Measurements from ENCODE around the gene LIG3.
A peak's percentile ranks its signal among the peaks of the same experiment; 100 is the strongest.
"Not testable (repeated sequence)": the region's sequence is repeated elsewhere in the genome, so short reads cannot be mapped to it uniquely, and the experiment has no call there.

The LIG3 gene

DNA sequence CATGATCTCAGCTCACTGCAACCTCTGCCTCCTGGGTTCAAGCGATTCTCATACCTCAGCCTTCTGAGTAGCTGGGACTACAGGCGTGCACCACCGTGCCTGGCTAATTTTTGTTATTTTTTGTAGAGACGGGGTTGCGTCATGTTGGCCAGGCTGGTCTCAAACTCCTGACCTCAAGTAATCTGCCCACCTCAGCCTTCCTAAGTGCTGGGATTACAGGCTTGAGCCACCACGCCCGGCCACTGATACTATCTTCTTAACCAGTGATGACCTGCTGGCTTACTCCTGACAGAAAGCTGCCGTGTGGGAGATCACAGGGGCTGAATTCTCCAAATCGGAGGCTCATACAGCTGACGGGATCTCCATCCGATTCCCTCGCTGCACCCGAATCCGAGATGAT is 20.7 kb downstream of the LIG3 start:
- DNase-seq: not testable (repeated sequence)

DNA sequence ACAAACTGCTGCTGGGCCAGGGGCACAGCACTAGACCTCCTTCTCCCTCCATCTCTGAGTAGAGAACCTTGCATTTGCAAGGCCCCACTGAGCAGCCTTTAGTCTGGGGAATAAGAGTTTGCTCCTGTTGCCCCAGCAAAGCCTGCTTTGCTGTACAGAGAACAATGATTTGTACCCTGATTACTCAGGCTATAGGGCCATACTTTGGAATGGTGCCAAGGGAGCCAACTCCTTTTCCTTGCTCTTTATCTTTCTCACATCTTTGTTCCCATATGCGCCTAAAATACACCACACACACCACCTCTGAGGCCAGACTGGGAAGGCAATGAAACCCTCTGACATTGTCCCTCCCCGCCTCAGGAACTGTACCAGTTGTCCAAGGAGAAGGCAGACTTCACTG is 21.2 kb downstream of the LIG3 start:
- no peak for DNase-seq

DNA sequence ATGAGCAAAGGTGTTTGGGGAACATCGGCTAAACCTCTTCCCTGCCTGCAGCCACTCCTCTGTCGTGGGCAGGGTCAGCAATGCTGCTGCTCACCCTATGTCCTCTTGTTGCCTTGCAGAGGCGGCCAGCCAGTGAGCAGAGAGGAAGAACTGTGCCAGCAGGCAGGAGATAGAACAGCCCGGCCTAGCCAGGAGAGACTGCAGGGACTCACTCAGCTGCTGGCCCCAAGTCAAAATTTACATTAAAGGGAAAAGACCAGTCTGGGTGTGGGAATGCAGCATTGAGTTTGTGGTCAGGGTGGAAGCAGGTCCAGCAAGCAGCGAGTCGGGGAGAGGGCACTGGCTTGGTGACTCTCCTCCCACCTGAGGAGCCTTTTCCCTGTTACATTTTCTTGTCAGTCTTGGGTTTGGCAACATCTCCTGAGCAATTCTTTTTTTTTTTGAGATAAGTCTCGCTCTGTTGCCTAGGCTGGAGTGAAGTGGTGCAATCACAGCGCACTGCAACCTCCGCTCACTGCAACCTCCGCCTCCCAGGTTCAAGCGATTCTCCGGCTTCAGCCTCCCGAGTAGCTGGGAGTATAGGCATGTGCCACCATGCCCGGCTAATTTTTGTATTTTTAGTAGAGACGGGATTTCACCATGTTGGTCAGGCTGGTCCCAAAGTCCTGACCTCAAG is 22.7 kb downstream of the LIG3 start:
- no peak for DNase-seq

DNA sequence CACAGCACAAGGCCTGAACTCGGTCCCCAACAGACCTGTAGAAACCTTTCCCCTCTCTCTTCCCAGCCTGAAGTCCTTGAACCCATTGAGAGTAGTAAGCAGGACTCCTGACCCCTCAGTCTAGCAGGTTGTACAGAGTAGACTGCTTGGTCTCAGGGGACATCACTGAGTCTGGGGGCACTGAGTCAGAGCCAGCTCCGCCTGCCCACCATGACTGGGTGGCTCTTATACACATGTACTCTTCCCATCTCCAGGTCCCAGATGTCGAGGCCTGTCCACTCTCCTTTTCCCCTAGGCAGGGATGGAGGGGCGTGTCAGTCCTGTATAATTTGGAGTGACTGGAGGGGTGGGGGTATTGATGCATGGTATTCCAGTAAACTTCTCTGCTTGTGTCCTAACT is 23.5 kb downstream of the LIG3 start:
- no peak for DNase-seq

DNA sequence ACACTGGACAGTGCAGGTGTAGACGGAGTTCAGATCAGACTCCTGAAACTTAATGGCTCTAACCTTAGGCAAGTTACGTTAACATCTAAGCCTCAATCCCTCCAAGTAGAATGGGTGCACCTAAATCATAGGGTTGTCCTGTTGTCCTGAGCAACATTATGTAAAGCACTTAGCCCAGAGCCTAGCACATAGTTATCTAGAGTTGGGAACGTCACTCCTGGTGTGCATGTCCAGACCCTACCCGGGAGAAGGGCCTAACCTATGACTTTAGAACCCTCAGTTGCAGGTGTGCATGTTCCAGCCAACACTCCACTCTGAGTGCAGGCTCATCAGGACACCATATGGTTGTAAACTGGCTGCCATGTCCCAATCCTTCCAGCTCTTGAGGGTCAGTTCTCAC is 26.0 kb downstream of the LIG3 start:
- no peak for DNase-seq

DNA sequence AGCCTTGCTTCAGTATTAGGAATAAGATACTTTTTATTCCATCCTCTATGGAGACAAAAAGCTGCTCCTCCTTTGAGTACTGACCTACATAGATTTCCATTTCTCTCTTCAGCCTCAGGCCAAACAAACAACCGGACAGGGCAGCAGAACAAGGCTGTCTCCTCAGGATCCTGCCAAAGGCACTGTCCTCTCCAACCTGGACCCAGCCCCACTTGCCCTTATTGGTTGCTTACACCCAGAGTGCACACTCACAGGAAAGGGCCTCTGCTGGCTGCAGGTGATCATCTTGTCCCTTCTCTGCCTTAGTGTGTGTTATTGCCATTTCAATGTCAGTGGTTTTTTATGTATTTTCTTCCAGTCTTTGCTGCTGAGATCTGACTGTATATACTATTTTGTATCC is 26.6 kb downstream of the LIG3 start:
- no peak for DNase-seq

DNA sequence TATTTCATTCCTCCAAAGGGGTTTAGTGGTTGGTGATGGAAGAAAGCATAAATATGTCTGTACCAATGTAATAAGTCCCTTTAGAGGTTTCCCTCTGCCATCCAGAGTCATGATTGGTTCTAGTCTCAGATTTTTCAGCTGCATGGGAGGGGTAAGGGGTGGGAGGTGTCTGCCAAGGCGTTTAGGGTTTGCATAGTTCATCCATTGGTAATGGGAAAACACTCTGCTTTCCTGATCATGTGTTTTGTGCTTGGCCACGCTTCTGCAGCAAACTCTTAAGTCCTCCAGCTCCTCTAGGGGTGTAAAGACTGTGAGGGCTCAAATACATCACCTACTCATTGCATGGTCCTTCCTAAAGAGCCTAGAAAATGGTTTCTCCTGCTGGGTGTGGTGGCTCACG is 29.8 kb downstream of the LIG3 start:
- DNase-seq: no peak

DNA sequence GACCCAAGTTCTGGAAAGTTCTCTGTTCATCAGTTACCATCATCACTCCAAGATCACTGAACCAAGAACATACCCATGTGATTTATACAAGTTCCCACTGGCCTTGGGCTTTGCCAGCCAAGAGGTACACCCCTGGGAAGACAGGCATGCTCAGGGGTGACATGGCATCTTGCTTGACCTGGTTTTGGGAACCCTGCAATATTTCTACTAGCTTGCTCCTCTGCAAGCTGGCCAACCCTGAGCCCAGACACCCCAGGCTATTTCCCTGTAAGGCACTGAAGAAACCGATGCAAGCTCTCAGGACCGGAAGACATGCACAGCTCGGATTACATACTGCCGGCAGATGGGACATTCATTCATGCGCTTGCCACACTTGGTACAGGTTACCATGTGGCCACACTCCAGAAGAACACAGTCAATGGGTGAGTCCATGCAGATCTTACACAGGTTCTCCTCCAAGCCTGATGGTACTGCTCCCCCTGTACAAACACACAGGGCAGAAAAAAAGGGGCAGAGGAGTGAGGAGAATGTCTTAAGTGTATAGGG is 31.4 kb downstream of the LIG3 start:
- no peak for DNase-seq

DNA sequence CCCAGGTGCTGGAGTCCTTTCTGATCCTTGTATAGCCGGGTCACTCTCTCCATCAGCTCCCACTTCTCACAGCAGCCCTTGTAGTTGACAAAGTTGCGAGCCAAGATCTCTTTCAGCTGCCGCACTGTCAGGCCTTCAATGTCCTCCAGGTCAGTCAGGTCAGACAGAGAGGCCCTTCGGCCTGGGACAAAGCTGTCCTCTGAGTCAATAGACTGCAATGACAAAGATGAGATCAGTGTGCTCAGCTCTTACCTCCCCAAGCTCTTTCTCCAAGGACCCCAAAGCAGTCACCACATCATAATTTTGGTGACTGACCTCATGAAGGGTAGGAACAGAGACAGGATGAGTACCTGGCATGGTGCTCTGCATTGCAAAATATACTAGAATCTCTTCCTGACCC is 36.1 kb downstream of the LIG3 start:
- DNase-seq: no peak

DNA sequence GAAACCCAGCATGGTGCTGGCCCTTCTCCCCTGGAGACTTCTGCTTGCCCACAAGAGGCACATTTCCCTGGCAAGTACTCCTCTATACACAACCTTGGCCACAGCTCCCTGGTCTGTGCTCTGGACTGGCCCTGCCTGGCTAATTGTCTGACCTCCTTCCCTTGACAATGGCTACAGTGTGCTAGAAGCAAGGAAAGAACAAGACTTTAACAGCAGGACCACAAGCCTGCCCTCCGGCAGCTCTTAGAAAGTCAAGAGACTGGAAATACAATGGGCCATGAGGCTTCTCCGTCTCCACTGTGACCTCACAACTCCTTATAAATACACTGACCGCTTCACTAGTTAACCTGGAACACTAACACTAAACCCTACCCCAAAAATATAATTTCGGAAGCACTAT is 36.7 kb downstream of the LIG3 start:
- no peak for DNase-seq

DNA sequence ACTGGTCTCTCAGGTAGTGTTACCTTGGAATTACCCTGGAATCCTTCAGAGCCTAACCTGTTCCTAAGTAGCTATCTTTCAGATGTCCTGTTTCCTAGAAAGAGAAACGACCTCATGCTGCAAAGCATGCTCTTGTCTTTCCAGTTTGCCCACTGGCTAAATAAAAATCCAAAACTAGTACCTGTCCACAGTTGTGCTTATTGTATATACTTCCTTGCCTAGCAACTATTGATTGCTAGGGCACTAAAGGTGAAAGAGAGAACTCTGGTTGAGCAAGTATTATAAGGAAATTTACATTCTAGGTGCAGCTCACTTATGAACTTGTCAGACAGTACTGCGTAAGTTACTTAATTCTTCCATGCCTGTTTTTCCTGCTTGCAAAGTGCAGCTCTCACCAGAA is 38.5 kb downstream of the LIG3 start:
- no peak for DNase-seq

DNA sequence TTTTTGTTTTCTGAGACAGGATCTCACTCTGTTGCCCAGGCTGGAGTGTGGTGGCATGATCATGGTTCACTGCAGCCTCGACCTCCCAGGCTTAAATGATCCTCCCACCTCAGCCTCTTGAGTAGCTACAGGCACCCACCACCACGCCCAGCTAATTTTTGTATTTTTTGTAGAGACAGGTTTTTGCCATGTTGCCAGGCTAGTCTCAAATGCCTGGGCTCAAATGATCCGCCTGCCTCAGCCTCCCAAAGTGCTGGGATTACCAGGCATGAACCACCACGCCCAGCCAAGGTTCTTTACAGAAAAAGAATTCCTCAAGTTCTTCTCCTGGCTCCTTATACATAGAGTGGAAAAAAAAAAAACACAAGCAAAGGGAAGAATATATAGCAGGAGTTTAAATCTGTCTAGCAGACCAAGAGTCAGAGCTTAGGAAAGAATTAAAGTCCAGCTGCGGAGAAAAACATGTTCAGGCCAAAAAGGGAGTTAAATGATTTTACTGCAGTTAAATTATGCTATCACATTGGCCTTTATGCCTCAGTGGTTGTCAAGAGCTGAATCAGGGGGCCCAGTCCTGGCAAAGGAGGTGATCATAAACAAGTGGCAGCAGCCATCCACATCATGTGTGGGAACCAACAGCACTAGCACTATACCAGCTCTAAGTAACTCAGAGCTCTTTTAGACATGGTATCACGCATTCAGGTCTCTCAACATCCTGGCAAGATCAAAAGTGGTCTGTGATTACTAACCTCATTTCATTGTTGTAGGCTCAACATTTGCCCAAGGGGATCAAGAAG is 39.3 kb downstream of the LIG3 start:
- DNase-seq: no peak

DNA sequence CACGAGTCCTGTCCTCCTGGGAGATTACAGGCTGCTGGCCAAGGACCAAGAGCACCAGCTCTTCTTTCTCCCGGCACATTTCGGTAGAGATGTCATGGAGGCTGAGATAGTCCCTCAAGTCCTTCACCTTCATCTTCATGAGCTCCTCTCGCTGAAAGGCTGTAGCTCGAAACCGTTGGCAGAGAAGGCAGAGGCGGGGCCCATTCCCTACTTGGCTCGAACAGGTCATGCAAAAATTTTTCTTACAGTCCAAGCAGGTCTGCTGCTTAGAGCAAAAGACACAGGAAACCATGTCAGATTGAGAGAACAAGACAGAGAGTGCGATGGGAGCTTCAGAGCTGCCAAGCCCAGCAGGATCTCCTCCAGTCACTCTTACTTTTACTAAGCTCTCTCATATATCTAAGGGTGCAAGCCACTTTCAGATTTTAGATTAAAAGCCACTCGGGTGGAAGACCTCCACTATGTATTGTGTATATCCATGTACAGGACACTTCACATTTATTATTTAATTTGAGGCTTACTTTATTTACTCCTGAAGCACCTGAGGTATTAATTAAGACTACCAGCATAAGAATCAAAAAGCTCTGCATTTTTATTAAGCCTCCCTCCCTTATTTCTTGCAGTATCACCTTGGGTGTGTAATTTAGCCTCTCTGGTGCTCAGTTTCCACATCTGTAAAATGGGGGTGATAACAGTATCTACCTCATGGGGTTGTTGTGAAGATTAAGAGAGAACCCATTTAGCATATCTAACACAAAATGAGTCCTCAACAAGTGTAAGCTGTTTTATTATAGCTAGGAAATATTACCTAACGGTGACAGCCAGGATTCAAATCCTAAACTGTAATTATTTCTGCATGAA is 41.4 kb downstream of the LIG3 start:
- no peak for DNase-seq

DNA sequence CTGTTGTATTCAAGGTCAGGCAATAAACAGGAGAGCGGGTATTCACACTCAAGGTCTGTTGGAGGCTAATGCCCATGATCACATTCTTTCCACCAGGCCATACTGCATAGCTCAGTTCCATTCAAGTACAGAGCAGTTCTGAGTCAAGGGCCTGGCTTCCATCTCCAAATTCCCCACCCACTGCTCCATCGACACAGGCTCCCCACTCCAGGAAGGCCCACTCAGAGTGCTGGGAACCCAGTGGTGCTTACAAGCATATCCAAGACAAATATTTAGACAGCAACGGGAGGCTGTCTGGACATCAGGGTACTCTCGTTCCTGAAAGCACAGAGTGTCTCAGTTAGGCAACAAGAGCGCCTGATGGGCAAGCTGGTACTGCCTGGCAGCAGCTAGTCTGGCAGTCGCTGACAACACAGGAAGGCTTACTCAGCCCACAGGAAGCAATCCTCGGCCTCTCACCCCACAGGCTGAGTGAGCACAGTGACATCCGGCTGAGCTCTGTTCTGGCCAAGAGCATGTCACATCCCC is 42.3 kb downstream of the LIG3 start:
- peak; percentile 97 to 98 for DNase-seq

DNA sequence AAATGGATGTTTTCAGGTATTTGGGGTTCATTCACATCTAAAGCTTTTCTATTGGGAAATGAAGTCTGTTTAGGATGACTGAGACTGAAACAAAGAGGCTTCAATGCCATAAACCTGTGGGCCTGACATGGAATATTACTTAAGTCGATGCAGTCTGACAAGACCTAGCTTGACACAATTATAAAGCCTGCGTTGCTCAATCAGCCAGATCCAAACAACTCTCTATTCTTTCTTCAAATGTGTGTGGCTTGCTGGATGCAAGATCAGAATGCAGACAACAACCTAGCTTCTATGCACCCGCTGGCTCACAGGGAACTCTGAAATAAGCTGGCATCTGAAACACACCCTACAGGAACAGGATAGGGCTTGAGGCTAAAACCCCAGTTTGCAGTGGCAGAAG is 43.2 kb downstream of the LIG3 start:
- no peak for DNase-seq

DNA sequence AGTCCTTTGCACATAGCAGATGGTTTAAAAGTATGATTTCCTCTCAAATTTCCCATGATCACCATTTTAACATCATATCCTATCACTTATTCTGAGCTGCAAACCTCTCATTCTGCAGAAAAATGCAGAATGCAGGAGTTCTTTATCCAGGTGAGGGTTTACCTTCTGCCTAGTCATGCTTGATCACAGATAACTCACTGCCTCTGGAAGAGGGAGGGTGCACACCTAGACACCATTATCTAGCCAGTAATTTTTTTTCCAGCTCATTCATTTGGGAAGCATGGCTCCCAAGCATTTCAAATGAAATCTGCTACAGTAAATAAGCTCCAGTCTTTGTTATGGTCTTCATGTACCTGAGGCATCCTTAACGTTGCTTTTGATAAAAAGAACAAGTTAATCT is 45.2 kb downstream of the LIG3 start:
- DNase-seq: no peak

DNA sequence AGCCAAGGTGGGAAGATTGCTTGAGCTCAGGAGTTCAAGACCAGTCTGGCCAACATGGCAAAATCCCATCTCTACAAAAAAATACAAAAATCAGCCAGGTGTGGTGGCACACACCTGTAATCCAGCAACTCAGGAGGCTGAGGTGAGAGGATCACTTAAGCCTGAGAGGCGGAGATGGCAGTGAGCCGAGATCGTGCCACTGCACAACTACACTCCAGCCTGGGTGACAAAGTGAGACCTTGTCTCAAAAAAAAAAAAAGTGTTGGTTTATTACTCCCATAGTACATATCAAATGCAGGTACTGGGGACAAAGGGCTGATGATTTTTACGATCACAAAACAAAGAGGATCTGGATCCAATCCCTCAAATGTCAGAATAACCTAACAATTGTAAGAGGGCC is 47.8 kb downstream of the LIG3 start:
- not testable (repeated sequence) for DNase-seq

DNA sequence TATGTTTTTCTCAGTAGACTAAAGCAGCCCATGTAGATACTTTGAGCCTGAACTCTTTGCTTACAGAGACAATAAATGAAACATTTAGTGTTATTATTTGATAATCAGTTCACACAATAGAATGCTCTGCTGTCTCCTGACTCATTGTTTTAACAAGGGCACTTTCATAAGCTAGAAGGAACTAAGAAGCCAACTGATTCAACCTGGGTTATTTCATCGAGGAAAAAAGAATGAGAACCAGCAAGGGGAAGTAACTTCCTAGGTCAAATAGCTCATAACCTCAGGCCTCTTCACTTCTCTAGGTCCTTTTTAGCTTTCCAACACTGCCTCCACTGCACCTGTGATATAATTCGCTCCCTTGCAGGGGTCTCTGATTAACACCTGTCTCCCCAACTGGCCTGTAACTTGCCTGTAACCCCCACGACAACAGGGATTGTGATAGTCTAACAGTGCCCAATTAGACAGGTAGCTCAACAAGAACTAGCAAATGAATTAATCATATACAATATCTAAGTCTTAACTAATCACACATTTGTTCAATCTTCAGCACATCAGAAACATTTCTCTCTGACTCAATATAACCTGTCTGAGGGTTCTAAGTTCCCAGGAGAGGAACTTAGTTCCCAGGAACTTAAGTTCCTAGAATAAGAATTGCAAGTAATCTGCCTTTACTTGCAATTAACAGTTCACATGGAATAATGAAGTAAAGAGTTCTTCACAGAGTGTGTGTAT is 48.4 kb downstream of the LIG3 start:
- peak; percentile 84 to 90 for DNase-seq

DNA sequence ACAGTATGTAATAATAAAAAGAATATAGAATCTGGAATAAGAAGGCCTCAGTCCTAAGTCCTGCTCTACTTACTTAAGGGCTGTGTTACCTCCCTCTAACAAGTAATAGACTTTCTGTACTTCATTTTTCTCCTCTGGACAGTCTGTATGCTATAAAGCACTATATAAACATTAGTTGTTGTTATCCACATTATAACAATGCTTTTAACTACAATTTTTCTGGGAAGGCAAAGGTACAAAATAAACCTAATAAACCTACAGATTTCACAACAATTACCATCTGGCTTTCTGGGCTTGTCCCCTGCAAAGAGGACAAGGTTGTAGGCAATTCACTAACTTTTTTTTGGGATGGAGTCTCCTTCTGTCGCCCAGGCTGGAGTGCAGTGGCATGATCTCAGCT is 50.5 kb downstream of the LIG3 start:
- DNase-seq: no peak

DNA sequence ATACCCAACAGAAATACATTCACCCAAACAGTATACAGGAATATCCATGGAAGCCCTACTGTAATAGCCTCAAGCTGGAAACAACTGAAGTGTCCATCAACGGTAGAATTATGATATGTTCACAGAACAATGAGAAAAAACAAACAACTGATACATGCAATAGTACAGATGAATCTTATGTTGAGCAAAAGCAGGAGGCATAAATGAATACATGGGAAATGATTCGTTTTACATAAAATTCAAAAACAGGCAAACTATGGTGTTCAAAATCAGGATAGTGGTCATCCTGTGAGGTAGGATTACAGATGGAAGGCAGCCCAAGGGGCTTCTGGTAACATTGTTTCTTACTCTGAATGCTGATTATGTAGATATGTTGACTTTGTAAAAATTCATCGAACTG is 58.1 kb downstream of the LIG3 start:
- no peak for DNase-seq

DNA sequence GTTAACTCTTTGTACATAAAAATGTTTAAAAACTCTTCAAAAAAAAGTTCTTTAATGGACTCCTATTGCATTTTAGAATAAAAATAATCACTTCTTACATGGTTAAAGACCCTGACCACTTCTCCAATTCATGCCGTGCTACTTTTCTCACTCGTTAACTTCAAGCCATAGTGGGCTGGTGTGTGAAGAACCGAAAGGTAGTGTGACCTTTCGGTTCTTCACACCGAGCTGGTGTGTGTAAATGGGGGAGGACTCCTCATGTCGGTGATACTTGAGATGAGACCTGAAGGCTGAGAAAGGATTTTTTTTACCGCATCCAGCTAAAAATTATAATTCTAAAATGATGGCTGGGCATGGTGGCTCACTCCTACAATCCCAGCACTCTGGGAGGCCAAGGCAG is 61.1 kb downstream of the LIG3 start:
- no peak for DNase-seq

DNA sequence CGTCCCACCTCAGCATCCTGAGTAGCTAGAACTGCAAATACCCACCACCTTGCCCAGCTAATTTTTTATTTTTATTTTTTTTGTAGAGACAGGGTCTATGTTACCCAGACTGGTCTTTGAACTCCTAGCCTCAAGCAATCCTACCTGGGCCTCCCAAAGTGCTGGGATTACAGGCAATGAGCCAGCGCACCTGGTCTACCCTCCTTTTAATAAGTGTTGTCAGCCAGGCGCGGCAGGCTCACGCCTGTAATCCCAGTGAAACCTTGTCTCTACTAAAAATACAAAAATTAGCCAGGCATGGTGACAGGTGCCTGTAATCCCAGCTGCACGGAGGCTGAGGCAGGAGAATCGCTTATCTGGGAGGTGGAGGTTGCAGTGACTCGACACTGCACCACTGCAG is 63.9 kb downstream of the LIG3 start:
- no peak for DNase-seq
